ENCODE results near the gene RPL36A. TPM values are rescaled to one million over a fixed set of nuclear protein-coding genes. Genes with fewer than 3 reads are reported as not detected.

The RPL36A gene
- 1,377 and 1,626 TPM in 2 replicates for total RNA-seq (2014; rRNA removed; shearing (Covaris generic))

DNA sequence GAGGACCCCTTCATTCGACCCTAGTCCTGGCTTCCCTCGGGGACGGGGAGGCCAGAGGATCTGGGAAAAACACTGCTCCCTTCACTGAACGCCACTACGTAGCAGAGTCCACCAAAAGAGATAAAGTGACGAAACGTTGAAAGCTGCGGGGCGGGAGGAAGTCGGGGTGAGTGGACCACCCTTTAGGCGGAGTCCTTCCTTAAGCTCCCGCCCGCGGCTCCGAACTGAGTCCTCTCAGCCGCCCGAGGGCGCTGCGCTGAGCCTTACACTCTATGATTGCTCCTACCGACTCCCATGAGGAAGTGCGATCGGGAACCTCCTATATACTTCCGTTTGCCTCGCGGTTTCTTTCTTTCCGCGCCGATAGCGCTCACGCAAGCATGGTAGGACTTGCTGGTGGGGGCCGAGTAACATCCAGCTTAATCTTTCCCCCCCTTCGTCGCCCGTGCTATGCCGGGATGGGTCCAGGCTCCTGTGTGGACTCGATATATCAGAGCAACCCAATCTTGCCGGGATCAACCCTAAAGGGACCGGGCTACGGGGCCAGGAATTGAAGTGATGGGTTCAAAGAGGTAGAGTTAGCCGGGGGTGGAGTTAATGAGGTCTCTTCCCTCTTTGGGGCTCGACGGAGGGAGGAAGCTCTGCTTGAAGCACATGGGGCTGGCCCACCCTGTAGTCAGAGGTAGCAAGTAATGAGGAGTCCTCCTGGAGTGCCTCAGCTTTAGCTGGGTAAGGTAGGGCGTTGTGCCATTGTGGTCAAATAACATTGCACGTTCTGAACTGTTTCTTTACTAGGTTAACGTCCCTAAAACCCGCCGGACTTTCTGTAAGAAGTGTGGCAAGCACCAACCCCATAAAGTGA lies at the start of gene RPL36A:
RPL36A (plus strand) TSS at position 348 of the 862 bp plus-strand sequence; CDS start at position 381, 33 bp downstream.
- DNase-seq (ENCODE audit: low read depth) = peak; percentile 93

DNA sequence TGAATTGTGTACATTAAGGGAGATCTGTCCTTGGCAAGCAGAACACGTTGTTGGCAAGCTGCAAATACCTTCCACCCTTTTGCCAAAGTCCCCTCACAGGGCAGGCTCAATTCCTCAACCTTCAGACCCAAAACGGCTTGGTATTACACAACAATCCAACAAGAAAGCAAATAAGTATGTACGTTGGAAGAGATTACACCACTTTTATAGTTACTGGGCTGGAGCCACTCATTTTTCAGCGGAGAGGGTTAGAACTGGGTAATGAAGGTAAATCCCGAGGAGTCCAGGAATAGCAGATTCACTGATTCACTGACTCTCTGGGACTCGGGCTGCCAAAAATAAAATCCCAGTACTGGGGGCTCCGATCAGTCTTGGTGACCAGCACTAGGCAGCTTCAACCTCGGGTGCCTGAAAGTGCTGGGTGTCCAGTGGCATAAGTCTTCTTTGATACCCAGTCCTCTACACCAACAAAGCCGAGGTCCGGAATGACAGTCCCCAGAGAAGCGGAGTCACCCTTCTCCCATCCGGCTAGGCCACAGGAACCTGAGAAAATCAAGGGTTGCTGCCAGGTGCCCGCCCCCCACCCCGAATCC lies 42.9 kb upstream of the RPL36A start:
- DNase-seq (ENCODE audit: low read depth) = peak; percentile 34

DNA sequence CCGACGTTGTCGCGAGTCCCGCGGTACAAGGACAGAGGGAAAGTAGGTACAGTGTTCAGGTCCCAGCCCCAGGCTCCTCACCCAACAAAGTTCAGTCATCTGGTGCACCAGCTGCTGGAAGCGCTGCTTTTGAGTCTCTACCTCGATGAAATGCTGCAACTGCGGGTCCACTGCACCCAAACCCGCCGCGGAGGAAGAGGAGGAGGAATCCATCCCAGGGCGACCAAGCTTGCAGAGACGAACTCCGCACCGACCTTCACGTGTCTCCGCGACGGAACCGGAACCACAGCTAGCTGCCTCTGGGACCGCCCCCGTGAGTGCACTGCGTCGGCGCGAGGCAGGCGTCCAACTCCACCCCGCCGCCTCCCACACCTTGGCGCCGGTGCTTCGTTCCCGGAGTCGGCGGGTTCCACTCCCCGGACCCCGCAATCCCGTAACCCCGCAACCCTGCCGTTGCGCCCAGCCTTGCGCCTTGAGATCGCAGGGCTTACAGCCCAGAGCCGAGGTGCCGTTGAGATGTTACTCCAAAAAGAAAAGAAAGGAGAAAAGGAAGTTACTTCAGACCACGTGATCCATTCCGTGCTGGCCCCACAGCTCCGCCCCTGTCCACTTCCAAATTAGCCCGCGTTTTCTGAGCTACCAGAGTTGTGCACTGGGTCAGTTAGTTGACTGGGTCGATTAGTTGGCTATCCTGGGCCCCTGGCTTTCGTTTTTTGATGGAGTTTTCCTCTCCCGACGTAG lies 42.2 kb upstream of the RPL36A start, which contains the start of gene TIMM8A:
TIMM8A (minus strand) TSS at position 291 of the 741 bp plus-strand sequence; CDS start at position 213, 78 bp downstream.
- DNase-seq (ENCODE audit: low read depth) = peak; percentile 83

DNA sequence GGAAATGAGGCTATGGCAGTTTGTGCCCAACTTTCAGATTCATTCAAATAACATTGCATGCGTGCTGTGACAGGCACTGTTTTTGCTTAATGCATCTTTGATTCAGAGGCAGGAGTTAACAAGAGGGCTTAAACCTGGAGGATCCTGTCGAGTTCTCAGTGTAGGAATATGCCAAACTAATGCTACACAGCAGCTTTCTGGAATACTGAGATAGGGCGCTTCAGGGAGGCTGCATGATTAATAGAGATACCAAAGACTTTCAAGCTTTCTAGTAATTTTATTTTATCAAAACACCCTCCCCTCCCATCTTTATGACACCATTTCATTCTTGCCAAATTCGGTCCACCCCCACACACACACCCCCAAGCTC lies 41.6 kb upstream of the RPL36A start:
- no peak for DNase-seq (ENCODE audit: low read depth)

DNA sequence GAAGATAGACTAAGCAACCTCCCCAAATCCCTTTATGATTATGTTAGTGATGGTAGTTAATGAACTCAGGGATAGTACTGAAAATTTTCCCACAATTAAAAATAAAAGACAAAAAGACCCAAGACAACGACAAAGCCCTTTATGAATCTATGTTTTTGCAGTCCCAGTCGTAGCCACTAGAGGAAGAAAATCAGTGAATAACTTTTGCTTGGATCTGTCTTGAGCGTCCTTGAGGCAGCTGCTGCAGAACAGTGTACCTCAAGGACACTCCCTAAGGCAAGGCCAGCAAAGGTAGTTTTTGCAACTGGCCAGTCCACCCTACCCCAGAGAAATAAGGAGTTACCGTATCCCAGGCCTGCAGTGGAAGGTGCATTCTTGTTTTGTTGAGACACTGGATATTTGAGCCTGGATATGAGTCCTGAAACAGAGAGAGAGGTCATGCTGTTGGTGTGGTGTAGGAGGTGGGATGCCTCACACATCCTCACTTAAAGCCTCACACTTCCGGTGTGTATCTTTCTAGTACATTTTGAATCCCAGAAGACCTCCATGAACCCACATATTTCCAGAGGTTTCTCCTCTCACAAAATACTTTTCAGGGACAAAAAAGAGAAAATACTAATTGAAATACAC lies 33.5 kb upstream of the RPL36A start:
- peak; percentile 28 for DNase-seq (ENCODE audit: low read depth)

DNA sequence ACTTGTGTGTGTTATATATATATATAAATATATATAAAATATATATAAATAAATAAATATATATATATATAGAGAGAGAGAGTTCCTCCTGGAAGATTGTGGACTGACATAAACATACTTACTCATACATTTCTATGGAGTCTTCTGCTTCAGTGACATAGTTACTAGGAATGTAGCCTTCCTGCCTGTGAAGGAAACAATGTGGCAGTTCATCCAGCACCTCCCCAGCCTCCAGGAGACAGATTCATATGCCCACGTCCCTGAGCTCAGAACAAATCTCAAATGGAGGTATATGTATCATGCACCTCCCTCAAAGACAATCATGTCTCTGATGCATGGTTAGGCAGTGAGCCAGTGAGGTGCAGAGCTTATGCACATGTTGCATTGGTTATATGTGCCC lies 30.8 kb upstream of the RPL36A start:
- peak; percentile 6 for DNase-seq (ENCODE audit: low read depth)

DNA sequence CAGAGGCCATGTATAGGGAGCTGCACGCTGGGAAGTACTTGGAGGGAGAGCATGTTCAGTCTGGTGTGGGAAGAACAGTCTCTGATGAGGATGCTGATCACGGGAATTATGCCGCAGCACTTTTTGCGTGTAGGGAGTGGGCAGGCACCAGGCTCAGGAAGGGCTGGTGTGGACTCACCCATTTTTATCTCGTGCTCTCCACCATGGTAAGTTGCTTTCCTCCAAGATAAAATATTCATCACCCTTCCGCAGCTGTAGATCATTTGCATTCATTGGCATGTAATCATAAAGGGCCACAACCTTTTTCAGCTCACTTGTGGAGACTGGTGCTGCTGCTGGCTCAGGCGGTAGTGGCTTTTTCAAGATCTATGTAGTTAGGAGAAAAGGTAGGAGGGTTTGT lies 30.4 kb upstream of the RPL36A start:
- DNase-seq (ENCODE audit: low read depth) = no peak

DNA sequence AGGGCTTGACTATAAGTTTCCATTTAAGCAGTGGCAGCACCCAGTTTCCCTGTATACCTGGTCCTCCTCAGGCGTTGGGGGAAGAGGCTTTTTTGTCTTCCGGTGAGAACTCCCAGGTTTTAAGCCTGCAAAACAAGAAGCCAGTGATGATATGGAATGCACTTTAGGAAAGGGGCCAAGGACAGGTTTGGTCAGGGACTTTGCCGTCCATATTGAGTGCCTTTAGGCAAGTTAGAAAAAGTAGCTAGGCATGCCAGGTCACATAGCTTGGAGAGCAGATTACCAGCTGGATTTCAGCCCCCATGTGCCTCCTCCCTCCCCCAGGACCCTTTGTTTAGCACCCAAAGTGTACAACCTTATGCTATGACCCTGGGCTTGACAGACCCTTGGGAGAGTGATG lies 28.7 kb upstream of the RPL36A start:
- DNase-seq (ENCODE audit: low read depth) = no peak

DNA sequence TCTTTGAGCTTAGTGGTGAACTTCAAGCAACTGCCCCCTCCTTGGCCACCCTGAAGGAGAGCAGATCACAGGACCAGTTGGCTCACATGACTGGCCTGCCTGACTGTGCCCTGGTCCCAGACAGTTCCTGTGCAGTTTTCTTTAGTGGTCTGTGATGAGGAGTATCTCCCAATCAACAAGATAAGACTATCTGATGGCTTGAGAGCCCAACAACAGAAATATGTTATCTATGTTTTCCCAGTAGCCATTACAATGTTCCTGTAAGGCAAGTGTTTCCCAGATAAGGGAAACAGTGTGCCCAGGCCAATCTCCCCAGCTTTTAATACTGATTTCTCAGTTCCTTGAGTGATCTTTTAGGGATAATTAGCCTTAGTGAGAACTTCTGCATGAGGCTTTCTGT lies 28.1 kb upstream of the RPL36A start:
- no peak for DNase-seq (ENCODE audit: low read depth)

DNA sequence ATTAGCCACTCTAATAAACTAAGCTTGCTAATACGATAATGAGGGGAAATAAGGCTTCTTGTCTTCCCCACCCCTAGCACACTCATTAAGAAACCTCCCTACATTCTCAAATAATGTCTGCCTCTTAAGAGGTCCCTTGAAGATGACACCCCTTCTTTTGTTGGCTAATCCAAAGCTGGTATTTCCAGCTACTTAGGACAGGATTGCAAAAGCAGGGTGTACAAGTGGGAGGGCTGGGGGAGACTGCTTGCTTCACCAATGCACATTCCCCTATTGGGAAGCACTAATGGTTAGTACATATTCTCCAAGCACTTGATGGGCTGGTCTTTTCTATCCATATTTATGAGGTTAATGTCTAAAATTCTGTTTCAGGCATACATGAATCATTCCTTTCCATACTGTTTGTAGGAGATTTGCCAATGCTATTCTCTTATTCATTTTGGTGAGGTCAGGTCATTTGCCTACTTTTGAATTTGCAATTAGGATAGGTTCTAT lies 25.5 kb upstream of the RPL36A start:
- no peak for DNase-seq (ENCODE audit: low read depth)

DNA sequence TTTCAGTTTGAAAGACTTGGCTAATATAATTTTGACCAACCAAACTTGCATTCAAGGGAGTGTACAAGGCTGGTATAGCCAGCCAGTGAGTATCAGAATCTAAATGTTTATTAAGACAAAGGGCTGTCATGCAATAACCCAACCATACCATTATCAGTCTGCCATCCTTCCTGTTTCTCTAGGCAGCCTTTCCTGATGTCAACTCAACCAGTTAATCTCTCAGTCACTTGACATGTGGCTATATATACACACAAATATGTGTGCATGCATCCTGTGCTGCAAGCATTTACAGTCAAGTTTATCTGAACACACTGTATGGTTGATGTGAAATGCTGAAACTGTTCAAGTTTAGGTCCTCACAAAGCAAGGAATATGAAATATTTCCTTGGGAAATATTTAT lies 22.0 kb upstream of the RPL36A start:
- no peak for DNase-seq (ENCODE audit: low read depth)

DNA sequence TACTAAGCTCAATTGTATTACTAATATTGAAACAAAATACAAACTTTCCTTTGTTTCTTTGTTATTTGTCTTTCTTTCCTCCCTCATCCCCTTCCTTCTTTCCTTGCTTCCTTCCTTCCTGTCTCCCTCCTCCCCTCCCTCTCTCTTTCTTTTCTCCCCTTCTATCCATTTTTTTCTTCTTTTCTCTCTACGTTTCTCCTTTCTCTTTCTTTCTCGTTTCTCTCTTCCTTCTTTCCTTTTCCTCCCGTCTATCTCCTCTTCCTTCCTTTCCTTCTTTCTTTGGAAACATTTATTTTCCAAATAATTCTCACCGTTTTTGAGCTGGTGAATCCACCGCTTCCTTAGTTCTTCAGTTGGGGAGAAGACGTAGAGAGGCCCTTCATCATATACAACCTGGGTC lies 21.1 kb upstream of the RPL36A start:
- DNase-seq (ENCODE audit: low read depth) = no peak

DNA sequence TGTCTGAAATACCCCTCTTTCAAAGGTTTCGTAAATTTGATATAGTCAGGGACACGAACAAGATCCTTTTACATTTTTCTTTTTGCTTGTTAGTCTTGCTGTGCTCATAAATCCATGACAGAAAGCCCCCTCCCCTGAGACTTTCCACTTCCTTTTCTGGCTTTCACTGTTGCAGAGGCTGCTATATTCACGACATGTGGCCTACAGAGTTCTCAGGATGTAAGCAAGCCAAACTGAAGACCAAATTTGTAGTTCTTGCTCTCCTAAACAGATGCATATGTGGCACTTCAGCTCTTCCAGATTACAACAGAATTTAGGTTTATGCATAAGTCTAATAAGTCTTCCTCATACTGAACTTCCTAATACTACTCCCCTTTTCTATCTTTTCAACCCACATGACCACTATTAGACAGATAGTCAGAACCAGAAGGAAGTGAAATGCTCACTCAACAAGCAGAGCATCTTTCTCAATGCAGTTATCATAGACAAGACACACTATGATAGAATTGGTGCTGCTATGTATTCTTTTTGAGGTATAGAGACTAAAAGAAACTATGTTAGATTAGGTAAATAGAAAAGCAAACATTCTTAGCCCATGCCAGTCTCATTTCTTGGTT lies 19.8 kb upstream of the RPL36A start:
- no peak for DNase-seq (ENCODE audit: low read depth)

DNA sequence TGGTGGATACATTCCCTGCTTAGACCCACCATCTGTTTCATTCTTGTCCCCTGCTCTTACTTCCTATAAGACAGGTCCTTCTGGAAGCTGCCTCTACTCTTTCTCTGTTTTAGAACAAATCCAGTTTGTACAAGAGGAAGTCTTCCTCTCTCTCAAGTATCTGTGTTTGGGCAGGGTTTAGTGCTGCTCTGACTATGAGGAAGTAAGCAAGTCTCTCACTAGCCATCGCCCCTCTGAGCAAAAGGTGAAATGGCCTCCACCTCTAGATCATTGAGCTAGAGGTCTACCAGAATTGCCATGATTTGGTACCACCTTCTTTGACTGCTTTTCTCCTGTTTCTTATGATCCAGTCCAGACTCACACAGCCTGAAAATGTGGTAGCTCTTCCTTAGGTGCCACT lies 13.3 kb upstream of the RPL36A start:
- DNase-seq (ENCODE audit: low read depth) = no peak

DNA sequence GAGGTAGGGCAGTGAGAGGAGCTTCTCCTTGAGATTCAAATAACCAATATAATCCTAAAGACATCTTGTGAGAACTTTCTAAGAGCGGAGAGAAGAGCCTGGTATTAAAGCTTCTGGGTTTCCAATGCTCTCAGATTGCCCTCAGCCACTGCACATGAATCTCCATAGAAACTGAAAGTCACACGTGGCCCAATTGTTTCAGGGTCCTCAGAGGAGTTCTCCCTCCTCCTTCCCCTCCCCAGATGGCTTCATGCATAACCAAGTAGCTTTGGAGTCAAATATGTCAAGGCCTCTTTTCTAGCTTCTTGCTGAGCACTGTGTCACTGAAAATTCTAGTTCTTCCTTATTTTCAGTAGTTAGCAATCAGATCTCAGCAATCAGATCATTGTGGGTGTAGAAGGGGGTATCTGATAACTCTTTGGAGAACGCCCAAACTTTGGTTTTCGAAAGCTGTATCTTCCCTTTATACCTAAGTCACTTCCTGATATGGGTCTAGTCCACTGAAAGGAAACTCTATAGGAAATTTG lies 7.1 kb upstream of the RPL36A start:
- no peak for DNase-seq (ENCODE audit: low read depth)

DNA sequence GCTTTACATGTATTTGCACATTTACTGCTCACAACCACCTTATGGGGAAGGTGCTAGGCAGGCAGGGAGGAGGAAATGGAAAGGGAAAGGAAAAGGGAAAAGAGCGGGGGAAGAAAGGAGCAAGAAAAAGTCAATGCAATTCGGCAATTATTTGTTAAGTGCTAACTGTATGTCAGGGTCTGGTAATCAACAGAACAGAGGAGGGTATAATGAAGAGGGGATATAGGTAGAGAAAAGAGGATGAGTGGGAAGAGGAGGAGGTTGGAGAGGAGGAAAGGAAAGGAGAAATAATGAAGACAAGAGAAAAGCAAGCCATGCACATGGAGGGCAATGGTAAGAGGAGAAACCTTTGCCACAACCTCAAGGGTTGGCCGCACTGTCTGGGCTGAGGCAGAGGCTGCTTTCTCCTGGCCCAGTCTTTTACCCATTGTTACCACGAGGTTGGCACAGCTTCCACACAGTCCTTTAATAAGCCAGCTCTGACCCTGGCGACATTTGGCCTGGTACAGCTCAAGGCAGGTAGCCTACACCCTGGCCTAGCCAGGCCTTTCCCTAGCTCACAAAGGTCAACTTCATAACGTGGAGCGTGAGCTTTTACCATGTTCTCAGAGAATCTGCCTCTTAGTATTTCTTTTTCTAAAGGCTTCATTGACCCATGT lies 5.7 kb upstream of the RPL36A start:
- no peak for DNase-seq (ENCODE audit: low read depth)

DNA sequence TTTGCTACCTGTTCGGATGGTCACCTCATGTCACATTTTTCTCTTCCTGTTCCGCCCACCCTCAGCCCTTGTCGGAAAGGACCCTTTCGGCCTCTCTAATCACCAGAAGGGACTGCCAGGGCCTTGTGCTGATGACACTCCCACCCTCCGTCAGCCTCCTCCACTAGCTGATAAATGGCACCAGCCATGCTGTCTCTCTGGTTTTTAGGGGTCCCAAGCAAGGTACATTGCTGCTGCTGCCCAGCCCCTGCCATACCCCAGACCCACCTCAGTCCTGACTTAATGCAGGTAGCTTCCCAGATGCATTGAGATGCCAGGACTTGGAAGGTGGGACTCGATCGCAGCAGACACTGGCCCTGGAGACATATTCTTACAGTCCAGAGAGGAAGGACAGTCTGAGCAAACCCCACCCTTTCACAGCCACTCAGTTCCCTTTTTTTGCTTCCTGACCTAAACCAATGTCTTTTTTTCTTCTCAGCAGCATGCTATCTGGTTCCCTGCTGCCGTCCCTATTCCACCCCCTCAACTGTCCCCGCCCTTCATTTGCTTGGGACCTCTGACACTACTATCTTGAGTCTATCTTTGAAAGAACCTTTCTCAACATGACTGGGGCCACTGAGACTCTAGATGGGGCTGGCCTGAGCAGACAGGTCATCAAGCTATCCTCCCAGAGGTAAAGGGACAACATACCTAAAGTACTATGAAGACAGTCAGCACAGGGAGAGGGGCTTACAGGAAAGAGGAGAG lies 4.8 kb upstream of the RPL36A start, which contains the start of gene BTK:
BTK (minus strand) TSS at position 397 of the 747 bp plus-strand sequence. CDS start 10,907 bp downstream, outside the sequence.
- DNase-seq (ENCODE audit: low read depth) = no peak

DNA sequence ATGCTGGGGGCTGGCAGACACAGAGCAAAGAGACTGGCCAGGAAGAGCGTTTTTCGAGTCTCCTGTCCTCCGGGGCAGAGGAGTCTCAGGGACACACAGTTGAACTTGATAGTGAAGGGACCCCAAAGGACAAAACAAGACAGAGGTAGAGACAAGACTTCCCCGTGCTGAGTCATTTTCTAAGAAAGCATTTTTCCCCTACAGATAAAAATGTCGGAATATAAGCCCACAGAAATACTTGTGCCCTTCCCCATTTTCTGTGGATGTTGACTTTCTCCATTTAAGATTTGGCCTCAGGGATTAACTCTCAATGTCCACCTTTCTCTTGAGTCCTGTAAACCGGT lies 4.3 kb upstream of the RPL36A start:
- DNase-seq (ENCODE audit: low read depth) = no peak

DNA sequence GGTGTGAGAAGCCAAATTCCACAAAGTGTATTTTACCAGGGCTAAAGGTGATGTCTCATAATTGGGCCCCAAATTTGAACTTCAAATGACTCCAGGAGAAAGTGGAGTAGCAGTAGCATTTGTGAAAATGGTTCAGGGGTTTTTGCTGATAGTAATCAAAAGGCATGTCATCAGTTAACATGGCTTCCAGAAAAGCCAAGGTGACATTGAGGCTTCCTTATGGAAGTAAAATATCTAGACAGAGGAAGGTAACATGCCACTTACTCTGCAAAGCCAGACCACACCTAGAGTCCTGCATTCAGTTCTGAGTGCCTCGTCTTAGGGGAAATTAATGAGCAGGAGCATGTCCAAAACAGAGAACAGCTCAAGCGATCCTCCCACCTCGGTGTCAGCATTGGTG lies 2.2 kb upstream of the RPL36A start:
- no peak for DNase-seq (ENCODE audit: low read depth)

DNA sequence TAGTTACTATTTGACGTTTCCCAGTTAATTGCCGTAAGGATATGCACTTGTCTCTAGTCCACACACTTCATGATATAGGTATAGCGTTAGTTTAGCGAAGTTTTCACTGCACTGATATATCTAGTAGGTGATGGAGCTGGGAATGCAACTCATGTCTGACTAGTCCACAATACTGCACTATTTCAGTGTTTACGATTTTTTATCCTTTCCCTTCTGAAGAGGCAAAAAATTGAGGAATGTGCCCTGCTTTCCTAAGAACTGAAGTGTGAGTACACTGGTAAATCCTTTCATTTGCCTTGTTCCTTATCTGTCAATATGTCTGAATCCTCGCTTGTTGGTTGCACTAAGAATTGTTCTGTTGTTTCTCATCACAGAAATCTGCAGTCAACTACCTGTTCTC lies 1.0 kb downstream of the RPL36A start:
- no peak for DNase-seq (ENCODE audit: low read depth)
